ENCODE data around the gene TMEFF2.

DNA sequence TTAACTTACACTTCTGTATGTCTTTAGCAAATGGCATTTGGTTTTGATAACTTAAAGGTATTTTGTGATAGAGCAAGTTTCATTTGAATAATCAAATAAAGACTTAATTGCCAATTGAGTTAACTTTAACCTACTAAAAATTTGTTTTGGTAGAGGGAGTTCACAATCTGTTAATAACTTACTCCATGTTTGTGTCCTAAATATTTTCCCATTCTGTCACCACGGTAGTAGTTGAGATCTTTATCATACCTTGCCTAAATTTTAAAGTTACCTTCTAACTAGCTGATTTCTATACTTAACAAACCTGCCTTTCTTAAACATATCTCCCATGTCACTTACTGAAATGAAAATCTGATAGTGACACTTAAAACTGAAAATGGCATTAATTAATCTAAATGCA, 127.1 kb downstream of the TMEFF2 start:
- TF ChIP-seq, protein P1, sequence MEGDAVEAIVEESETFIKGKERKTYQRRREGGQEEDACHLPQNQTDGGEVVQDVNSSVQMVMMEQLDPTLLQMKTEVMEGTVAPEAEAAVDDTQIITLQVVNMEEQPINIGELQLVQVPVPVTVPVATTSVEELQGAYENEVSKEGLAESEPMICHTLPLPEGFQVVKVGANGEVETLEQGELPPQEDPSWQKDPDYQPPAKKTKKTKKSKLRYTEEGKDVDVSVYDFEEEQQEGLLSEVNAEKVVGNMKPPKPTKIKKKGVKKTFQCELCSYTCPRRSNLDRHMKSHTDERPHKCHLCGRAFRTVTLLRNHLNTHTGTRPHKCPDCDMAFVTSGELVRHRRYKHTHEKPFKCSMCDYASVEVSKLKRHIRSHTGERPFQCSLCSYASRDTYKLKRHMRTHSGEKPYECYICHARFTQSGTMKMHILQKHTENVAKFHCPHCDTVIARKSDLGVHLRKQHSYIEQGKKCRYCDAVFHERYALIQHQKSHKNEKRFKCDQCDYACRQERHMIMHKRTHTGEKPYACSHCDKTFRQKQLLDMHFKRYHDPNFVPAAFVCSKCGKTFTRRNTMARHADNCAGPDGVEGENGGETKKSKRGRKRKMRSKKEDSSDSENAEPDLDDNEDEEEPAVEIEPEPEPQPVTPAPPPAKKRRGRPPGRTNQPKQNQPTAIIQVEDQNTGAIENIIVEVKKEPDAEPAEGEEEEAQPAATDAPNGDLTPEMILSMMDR (conservative IDR thresholded peaks at IDR 0.05; ENCODE audit: low read length): no peak
- no peak for TF ChIP-seq EZH2phosphoT487 (IDR thresholded peaks at IDR 0.05; ENCODE audit: borderline replicate concordance)

Measured in Loucy (cell line).